Stimulated activated CD4-positive, alpha-beta T cell treated with anti-CD3 and anti-CD28 coated beads, TNF-alpha, amount 100 ng/mL, for 24 hours (primary cell): ENCODE results near the gene KCND1.

ENCODE experiments used
- DNase-seq, 3 experiments: peaks; one replicate each; pipeline ENCODE4 v3.0.0-alpha.2; 2020; ENCODE audit warnings: low read depth in 3 of 3

Gene KCND1

DNA sequence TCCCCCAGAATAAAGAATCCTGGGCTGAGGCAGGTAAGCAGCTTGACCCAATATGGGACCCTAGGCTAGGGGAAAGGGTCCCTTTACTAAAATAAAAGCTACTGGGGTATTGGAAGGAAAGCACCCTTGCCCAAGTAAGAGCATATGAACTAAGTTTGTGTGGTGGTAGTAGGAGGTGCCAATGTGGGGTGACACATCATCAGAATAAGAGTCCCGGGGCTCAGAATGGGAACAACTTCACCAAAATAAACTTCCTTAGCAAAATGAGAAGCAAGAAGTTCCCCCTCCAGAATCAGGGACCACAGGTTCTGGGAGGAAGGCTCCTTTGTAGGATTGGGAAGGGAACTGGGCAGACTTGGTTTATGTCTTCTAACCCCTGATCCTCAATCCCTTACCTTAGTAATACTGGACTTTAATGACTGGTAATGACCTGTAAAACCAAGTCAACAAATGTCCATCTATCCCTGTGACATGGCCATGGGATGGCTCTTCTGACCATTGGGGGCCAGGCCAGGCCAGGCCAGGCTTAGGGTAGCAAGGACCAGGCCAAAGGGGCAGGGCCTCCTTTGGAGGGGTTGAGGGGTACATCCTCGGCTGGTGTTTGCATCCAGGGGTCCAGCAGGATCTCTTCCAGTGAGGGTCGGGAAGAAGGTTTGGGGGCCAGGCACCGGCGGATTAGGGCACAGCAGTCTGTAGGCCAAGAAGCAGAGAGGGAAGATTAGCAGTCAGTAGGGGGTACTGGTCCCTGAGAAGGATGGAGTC, 57.9 kb downstream of the KCND1 start:
- DNase-seq, result no peak

DNA sequence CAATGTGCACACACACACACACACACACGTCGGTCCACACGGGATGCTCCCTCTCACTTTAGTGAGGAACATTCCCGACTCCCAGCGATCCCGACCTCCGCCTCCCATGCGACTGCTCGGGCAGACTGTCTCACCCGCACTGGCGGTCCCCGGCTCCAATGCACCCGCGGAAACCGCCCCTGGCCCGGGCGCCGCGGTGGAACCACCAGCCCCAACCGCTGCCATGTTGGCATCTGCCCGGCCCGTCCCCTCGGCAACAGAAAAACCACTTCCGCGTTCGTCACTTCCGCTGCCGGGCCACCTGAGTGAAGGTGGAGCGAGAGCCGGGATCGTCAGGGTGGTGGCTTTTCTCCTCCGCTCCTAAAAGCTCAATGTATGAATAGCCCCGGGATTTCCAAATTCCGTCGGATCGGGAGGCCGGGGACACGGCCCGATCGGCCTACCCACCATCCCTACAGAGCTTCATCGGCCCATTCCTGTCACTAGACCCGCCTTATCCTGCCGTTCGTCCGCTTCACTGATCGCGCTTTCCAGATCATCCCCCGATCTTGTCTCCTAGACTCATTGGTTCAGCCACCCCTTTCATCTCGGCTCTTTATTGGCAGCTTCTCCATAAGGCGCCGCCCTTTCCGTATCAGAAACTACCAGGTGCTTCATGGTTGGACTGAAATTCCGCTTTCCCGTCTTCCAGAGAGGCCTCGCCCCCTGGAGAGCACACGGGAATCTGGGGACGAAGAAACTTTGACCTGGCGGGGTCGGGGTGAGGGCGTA, 60.0 kb downstream of the KCND1 start, which contains the start of gene SLC35A2:
SLC35A2 (minus strand) TSS at position 235 of the 771 bp plus-strand sequence; CDS start at position 225, 10 bp downstream.
- DNase-seq, result peak; percentile 73 to 86 (median 75)
